ENCODE results near the gene CCDC30.

Gene CCDC30

DNA sequence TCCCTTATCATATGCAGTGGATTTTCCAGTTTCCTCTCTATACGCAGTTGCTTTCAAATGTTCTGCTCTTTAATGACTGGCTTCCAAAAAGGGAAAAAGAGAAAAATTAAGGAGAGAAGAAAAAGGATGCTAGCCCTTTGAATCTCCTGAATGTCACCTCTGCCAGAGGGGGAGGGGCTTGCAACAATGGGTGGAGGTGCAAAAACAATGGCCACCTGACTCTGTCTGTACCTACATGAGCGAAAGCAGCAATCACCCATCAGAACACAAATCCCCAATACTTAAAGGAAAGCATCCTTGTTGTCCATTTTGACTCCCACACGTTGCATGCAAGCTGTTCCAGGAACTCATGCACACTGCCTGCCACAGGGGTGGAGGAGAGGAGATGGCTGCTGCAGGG, 61.2 kb downstream of the CCDC30 start:
- Histone ChIP-seq H3K4me3 (ENCODE audit: low read depth, low read length) (no peak overlapping the region), H3K27ac (ENCODE audit: low read depth, low read length) (no peak overlapping the region), H3K36me3 (ENCODE audit: control insufficient read depth, insufficient read depth, low read length) (no peaks in the 10 kb centered on the region), H3K4me1 (ENCODE audit: control insufficient read depth, insufficient read depth, low read length) (peaks cover 8% of the 10 kb centered on the region), H3K9me3 (ENCODE audit: control insufficient read depth, insufficient read depth, low read length) (0 out of 2 replicates have a peak, but pooled peaks cover under 1% of the 10 kb centered on the region), H3K27me3 (ENCODE audit: control insufficient read depth, insufficient read depth, low read length) (no peaks in the 10 kb centered on the region), H3K9ac (ENCODE audit: low read depth, low read length) (no peak overlapping the region)

DNA sequence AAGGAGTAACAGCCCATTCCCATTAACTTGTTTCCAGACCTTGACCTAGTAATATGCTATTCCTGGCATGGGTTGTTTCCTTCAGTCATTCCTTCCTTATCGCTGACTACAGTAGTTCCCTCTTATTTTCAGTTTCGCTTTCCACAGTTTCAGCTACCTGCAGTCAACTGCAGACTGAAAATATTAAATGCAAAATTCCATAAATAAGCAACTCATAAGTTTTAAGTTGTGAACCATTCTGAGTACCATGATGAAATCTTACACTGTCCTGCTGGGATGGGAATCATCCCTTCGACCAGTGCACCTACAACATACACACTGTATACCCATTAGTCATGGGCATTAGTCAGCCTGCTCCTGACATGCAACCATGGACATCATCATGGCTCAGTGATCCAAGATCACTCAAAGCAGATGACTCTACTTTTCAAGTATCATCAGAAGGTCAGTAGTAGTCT, 66.7 kb downstream of the CCDC30 start:
- Histone ChIP-seq H3K4me3 (ENCODE audit: low read depth, low read length) (no peak overlapping the region), H3K9me3 (ENCODE audit: control insufficient read depth, insufficient read depth, low read length) (no peaks in the 10 kb centered on the region)

DNA sequence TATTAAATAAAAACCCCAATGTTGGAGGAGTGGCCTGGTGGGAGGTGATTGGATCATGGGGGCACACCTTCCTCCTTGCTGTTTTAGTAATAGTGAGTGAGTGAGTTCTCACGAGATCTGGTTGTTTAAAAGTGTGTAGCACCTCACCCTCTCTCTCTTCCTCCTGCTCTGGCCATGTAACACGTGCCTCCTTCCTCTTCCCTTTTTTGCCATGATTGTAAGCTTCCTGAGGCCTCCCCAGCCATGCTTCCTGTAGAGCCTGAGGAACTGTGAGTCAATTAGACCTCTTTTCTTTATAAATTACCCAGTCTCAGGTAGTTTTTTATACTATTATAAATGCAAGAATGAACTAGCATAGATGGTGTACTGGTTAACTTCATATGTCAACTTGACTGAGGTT, 68.0 kb downstream of the CCDC30 start:
- Histone ChIP-seq H3K4me1 (ENCODE audit: control insufficient read depth, insufficient read depth, low read length) (0 out of 2 replicates have a peak, but pooled peaks cover 5% of the 10 kb centered on the region), H3K4me3 (ENCODE audit: low read depth, low read length) (no peak overlapping the region), H3K27me3 (ENCODE audit: control insufficient read depth, insufficient read depth, low read length) (no peaks in the 10 kb centered on the region), H3K27ac (ENCODE audit: low read depth, low read length) (no peak overlapping the region), H3K9ac (ENCODE audit: low read depth, low read length) (no peak overlapping the region), H3K36me3 (ENCODE audit: control insufficient read depth, insufficient read depth, low read length) (no peaks in the 10 kb centered on the region), H3K9me3 (ENCODE audit: control insufficient read depth, insufficient read depth, low read length) (no peaks in the 10 kb centered on the region)

More for the DNA sequence above, 66.7 kb downstream of the CCDC30 start:
- Histone ChIP-seq H3K9ac (ENCODE audit: low read depth, low read length) (no peak overlapping the region), H3K27ac (ENCODE audit: low read depth, low read length) (no peak overlapping the region), H3K27me3 (ENCODE audit: control insufficient read depth, insufficient read depth, low read length) (no peaks in the 10 kb centered on the region), H3K36me3 (ENCODE audit: control insufficient read depth, insufficient read depth, low read length) (no peaks in the 10 kb centered on the region), H3K4me1 (ENCODE audit: control insufficient read depth, insufficient read depth, low read length) (peaks cover 6% of the 10 kb centered on the region; the same call in 1 of the 2 replicates)

DNA sequence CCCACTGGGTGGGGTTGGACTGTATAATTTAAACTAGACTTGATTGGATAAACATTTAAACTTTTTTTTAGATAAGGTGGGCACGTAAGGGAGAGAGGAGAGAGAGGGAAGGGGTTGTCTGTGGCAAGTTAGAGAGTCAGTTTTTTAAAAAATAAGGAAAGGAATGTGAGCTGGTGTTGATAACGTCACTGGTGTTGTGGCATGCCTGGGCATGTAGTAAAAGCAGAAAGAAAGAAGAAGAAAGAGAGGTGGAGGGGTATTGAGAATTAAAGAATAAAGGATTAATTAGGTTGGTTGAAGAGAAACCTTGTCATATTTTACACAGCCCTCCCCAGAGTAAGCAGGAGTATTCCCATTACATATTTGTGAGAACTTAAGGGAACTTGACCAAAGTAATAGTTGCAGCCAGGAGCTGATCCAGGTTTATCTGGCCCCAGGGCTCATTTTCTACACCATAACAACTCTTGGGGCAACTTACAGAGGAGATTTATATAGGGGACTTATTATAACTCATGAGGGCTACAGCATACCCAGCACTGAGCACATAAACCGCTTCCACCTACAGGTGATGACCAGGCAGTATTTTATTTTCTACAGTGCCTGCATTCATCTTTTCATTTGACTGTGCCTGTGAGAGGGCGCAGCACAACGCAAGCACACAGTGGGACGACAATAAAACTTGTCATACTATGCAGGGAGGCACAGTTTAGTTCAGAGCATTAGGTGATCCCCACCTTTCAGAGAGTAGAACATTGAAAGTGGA, 70.2 kb downstream of the CCDC30 start:
- Histone ChIP-seq H3K27ac (ENCODE audit: low read depth, low read length) (no peak overlapping the region), H3K27me3 (ENCODE audit: control insufficient read depth, insufficient read depth, low read length) (no peaks in the 10 kb centered on the region), H3K36me3 (ENCODE audit: control insufficient read depth, insufficient read depth, low read length) (no peaks in the 10 kb centered on the region), H3K9me3 (ENCODE audit: control insufficient read depth, insufficient read depth, low read length) (no peaks in the 10 kb centered on the region), H3K4me3 (ENCODE audit: low read depth, low read length) (no peak overlapping the region), H3K9ac (ENCODE audit: low read depth, low read length) (no peak overlapping the region), H3K4me1 (ENCODE audit: control insufficient read depth, insufficient read depth, low read length) (0 out of 2 replicates have a peak, but pooled peaks cover 5% of the 10 kb centered on the region)

DNA sequence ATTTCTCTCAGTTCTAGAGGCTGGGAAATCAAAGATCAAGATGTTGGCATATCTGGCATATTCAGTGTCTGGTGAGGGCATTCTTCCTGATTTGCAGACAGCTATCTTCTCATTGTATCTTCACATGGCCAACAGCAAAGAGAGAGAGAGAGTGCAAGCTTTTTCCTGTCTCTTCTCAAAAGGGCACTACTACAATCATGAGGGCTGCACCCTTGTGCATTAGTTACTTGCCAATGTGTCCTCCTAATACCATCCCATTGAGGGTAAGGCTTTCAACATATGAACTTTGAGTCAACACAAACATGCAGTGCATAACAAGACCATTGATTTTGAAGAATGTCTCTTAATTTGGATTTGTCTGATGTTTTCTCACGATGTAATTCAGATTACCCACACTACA, 78.0 kb downstream of the CCDC30 start:
- H3K9ac ChIP-seq (ENCODE audit: low read depth, low read length): no peak overlapping the region
- H3K4me3 ChIP-seq (ENCODE audit: low read depth, low read length): no peak overlapping the region
- H3K4me1 ChIP-seq (ENCODE audit: control insufficient read depth, insufficient read depth, low read length): no peaks in the 10 kb centered on the region
- no peak overlapping the region for H3K27ac ChIP-seq (ENCODE audit: low read depth, low read length)
- H3K9me3 ChIP-seq (ENCODE audit: control insufficient read depth, insufficient read depth, low read length): no peaks in the 10 kb centered on the region
- no peaks in the 10 kb centered on the region for H3K27me3 ChIP-seq (ENCODE audit: control insufficient read depth, insufficient read depth, low read length)
- H3K36me3 ChIP-seq (ENCODE audit: control insufficient read depth, insufficient read depth, low read length): no peaks in the 10 kb centered on the region

DNA sequence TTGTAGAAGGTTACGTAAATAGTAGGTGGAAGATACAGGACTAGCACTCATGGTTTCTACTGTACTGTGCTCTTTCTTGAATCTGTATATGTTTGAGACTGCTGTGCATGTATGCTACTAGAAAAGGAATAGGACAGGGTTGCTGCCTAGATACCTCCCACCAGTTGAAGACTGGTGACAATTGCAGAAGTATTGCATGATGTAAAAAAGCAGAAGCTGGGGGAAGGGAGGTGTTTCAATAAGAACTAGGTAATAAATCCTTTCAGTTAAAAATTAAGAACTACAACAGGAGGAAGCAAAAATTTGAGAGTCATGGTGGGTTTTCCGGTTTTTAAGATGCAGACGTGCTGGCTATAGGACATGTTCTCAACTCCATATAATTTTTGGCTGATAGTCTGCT, 88.1 kb downstream of the CCDC30 start:
- H3K4me3 ChIP-seq (ENCODE audit: low read depth, low read length): no peak overlapping the region
- H3K9me3 ChIP-seq (ENCODE audit: control insufficient read depth, insufficient read depth, low read length): no peaks in the 10 kb centered on the region
- H3K27me3 ChIP-seq (ENCODE audit: control insufficient read depth, insufficient read depth, low read length): no peaks in the 10 kb centered on the region
- 0 out of 2 replicates have a peak, but pooled peaks cover 7% of the 10 kb centered on the region for H3K4me1 ChIP-seq (ENCODE audit: control insufficient read depth, insufficient read depth, low read length)
- H3K9ac ChIP-seq (ENCODE audit: low read depth, low read length): no peak overlapping the region
- H3K27ac ChIP-seq (ENCODE audit: low read depth, low read length): no peak overlapping the region
- H3K36me3 ChIP-seq (ENCODE audit: control insufficient read depth, insufficient read depth, low read length): no peaks in the 10 kb centered on the region

DNA sequence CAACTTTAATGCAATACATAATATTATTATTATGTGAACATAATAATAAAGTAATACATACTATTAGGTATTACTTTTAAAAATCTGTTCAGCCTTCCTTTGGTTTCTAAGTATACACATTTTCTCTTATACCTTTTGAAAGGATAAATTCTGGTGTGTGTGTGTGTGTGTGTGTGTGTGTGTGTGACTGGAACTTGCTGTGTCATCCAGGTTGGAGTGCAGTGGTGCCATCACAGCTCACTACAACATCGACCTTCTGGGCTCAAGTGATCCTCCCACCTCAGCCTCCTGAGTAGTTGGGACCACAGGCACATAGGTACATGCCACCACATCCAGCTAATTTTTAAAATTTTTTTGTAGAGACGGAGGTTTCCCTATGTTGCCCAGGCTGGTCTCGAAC, 88.5 kb downstream of the CCDC30 start:
- H3K4me3 ChIP-seq (ENCODE audit: low read depth, low read length): no peak overlapping the region
- H3K36me3 ChIP-seq (ENCODE audit: control insufficient read depth, insufficient read depth, low read length): no peaks in the 10 kb centered on the region
- H3K27ac ChIP-seq (ENCODE audit: low read depth, low read length): no peak overlapping the region
- H3K9ac ChIP-seq (ENCODE audit: low read depth, low read length): no peak overlapping the region
- no peaks in the 10 kb centered on the region for H3K27me3 ChIP-seq (ENCODE audit: control insufficient read depth, insufficient read depth, low read length)
- H3K9me3 ChIP-seq (ENCODE audit: control insufficient read depth, insufficient read depth, low read length): no peaks in the 10 kb centered on the region
- H3K4me1 ChIP-seq (ENCODE audit: control insufficient read depth, insufficient read depth, low read length): 0 out of 2 replicates have a peak, but pooled peaks cover 7% of the 10 kb centered on the region

DNA sequence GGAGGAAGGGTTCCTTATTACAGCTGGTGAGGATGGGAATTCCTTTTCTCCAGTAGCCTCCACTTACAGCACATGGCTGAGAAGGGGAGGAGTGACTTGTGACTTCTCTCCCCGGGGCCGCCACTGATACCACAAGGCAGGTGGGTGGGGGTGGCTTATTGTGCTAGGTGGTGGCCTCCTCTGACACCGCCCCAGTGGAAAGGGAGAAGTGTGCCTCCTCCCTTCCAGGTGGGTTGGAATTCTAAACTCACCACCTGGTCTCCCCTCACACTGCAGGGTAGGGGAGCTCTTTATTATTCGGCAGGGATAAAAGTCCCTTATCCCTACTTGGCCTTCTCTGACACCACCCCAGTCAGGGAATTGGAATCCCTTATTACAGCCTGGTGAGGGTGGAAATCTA, 89.5 kb downstream of the CCDC30 start:
- Histone ChIP-seq H3K4me1 (ENCODE audit: control insufficient read depth, insufficient read depth, low read length) (0 out of 2 replicates have a peak, but pooled peaks cover 7% of the 10 kb centered on the region), H3K9me3 (ENCODE audit: control insufficient read depth, insufficient read depth, low read length) (no peaks in the 10 kb centered on the region), H3K9ac (ENCODE audit: low read depth, low read length) (no peak overlapping the region), H3K27ac (ENCODE audit: low read depth, low read length) (no peak overlapping the region), H3K36me3 (ENCODE audit: control insufficient read depth, insufficient read depth, low read length) (no peaks in the 10 kb centered on the region), H3K4me3 (ENCODE audit: low read depth, low read length) (no peak overlapping the region), H3K27me3 (ENCODE audit: control insufficient read depth, insufficient read depth, low read length) (no peaks in the 10 kb centered on the region)

DNA sequence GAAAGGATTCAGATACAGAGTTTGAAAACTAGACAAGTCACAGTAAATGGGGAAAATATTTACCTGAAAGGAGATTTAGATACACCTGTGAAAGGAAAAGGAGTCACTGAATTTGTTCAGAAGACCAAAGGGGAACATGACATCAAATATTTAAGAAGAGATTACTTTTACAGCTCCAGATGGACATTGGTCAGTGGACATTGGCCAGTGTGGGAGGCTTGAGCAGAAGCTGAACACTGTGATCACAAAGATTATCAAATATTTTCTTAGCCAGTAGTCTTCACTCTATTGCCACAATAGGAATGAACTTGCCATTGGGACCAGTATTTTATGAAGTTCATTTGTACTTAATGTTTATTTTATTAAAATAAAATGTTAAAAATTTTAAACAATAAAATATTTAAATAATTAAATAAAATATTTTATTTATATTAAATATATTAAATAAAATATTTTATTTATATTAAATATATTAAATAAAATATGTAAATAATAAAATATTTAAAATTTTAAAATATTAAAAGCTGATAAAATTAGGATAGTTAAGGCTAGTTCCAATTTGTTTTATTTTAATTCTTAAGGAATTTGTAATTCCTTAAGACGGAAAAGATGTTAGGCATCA, 94.3 kb downstream of the CCDC30 start:
- 0 out of 2 replicates have a peak, but pooled peaks cover 7% of the 10 kb centered on the region for H3K4me1 ChIP-seq (ENCODE audit: control insufficient read depth, insufficient read depth, low read length)
- no peaks in the 10 kb centered on the region for H3K36me3 ChIP-seq (ENCODE audit: control insufficient read depth, insufficient read depth, low read length)
- H3K27ac ChIP-seq (ENCODE audit: low read depth, low read length): no peak overlapping the region
- no peaks in the 10 kb centered on the region for H3K9me3 ChIP-seq (ENCODE audit: control insufficient read depth, insufficient read depth, low read length)
- H3K4me3 ChIP-seq (ENCODE audit: low read depth, low read length): no peak overlapping the region
- H3K9ac ChIP-seq (ENCODE audit: low read depth, low read length): no peak overlapping the region
- no peaks in the 10 kb centered on the region for H3K27me3 ChIP-seq (ENCODE audit: control insufficient read depth, insufficient read depth, low read length)

DNA sequence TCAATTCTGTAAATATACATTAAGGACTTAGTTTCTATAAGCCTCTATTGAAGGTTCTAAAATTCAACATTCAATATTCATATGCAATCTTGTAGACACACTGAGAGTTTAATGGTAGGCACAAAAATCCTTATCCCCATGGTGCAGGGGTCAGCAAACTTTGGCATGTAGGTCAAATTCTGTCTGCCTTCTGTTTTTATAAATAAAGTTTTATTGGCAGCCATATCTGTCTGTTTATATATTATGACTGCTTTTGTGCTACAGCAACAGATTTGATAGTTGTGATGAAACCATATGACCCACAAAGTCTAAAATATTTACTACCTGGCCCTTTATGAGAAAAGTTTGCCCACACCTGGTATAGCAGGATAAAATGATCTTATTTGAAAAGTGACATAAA, 104.0 kb downstream of the CCDC30 start:
- Histone ChIP-seq H3K9me3 (ENCODE audit: control insufficient read depth, insufficient read depth, low read length) (no peaks in the 10 kb centered on the region), H3K27ac (ENCODE audit: low read depth, low read length) (no peak overlapping the region)

DNA sequence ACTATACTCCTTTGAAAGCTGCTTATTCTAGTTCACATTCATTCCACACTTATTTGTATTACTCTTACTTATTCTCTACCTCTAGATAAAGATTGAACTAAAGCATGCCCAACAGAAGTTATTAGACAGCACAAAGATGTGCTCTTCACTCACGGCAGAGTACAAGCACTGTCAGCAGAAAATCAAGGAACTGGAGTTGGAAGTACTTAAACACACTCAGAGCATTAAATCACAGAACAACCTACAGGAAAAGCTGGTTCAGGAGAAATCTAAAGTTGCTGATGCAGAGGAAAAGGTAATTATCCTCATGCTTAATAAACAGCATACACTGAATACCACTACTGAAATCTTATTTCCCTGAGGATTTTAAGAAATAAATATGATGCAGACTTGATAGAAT, 113.8 kb downstream of the CCDC30 start:
- H3K27ac ChIP-seq (ENCODE audit: low read depth, low read length): no peak overlapping the region
- H3K27me3 ChIP-seq (ENCODE audit: control insufficient read depth, insufficient read depth, low read length): no peaks in the 10 kb centered on the region
- no peaks in the 10 kb centered on the region for H3K4me1 ChIP-seq (ENCODE audit: control insufficient read depth, insufficient read depth, low read length)
- H3K9me3 ChIP-seq (ENCODE audit: control insufficient read depth, insufficient read depth, low read length): no peaks in the 10 kb centered on the region
- H3K36me3 ChIP-seq (ENCODE audit: control insufficient read depth, insufficient read depth, low read length): no peaks in the 10 kb centered on the region
- no peak overlapping the region for H3K9ac ChIP-seq (ENCODE audit: low read depth, low read length)
- H3K4me3 ChIP-seq (ENCODE audit: low read depth, low read length): no peak overlapping the region

More for the DNA sequence above, 104.0 kb downstream of the CCDC30 start:
- no peak overlapping the region for H3K4me3 ChIP-seq (ENCODE audit: low read depth, low read length)
- no peaks in the 10 kb centered on the region for H3K27me3 ChIP-seq (ENCODE audit: control insufficient read depth, insufficient read depth, low read length)
- no peak overlapping the region for H3K9ac ChIP-seq (ENCODE audit: low read depth, low read length)
- no peaks in the 10 kb centered on the region for H3K36me3 ChIP-seq (ENCODE audit: control insufficient read depth, insufficient read depth, low read length)
- no peaks in the 10 kb centered on the region for H3K4me1 ChIP-seq (ENCODE audit: control insufficient read depth, insufficient read depth, low read length)

All from HUES48 (cell line).